Mesendoderm (in vitro differentiated cells): ENCODE measurements around the gene MBL2.

Experiments used
- DNase-seq: peaks from one replicate; pipeline ENCODE4 v3.0.0; 2013
- H2AK5ac ChIP-seq: 2 replicates; pipeline ENCODE4 v1.6.1; 2013; ENCODE audit warnings: low read length, inconsistent platforms
- H2BK120ac ChIP-seq: 2 replicates; pipeline ENCODE4 v1.6.1; 2013; ENCODE audit warnings: low read depth, mild to moderate bottlenecking, low read length, moderate library complexity, mixed read lengths
- H2BK15ac ChIP-seq: replicated peaks from 2 replicates; pipeline ENCODE4 v1.6.1; 2013; ENCODE audit warnings: low read depth, mild to moderate bottlenecking, moderate library complexity
- H2BK5ac ChIP-seq: 2 replicates; pipeline ENCODE4 v1.6.1; 2013; ENCODE audit warnings: low read length, inconsistent platforms
- H3K18ac ChIP-seq: 2 replicates; pipeline ENCODE4 v1.6.1; 2013; ENCODE audit warnings: mild to moderate bottlenecking, low read length, mixed read lengths
- H3K23ac ChIP-seq: one replicate; pipeline ENCODE4 v1.6.1; 2013; ENCODE audit warnings: low read length
- H3K27ac ChIP-seq: 2 replicates; pipeline ENCODE4 v1.5.1; 2013; ENCODE audit warnings: low read depth, mild to moderate bottlenecking, inconsistent platforms, low read length, moderate library complexity
- H3K27me3 ChIP-seq: 2 replicates; pipeline ENCODE4 v1.6.1; 2013; ENCODE audit warnings: low read length, control low read depth, mild to moderate bottlenecking, inconsistent platforms; ENCODE audit not compliant: insufficient read depth, poor library complexity
- H3K36me3 ChIP-seq: 2 replicates; pipeline ENCODE4 v1.6.1; 2013; ENCODE audit warnings: low read length, inconsistent platforms; ENCODE audit not compliant: control insufficient read depth, insufficient read depth
- H3K4ac ChIP-seq: one replicate; pipeline ENCODE4 v1.6.1; 2013; ENCODE audit warnings: low read depth, mild to moderate bottlenecking, low read length, moderate library complexity
- H3K4me1 ChIP-seq: 2 replicates; pipeline ENCODE4 v1.6.1; 2013; ENCODE audit warnings: low read depth, low read length, inconsistent platforms; ENCODE audit not compliant: control insufficient read depth
- H3K4me2 ChIP-seq: 2 replicates; pipeline ENCODE4 v1.6.1; 2013; ENCODE audit warnings: low read length
- H3K4me3 ChIP-seq: 2 replicates; pipeline ENCODE4 v1.5.1; 2013; ENCODE audit warnings: mild to moderate bottlenecking, low read length
- H3K56ac ChIP-seq: one replicate; pipeline ENCODE4 v1.6.1; 2013; ENCODE audit warnings: low read length
- H3K79me1 ChIP-seq: 2 replicates; pipeline ENCODE4 v1.6.1; 2013; ENCODE audit warnings: low read length, inconsistent platforms
- H3K79me2 ChIP-seq: 2 replicates; pipeline ENCODE4 v1.6.1; 2013; ENCODE audit warnings: mild to moderate bottlenecking, low read length; ENCODE audit not compliant: control insufficient read depth, insufficient read depth
- H3K9ac ChIP-seq: 2 replicates; pipeline ENCODE4 v1.6.1; 2013; ENCODE audit warnings: low read length, inconsistent platforms
- H4K5ac ChIP-seq: one replicate; pipeline ENCODE4 v1.6.1; 2013; ENCODE audit warnings: low read length
- H4K8ac ChIP-seq: one replicate; pipeline ENCODE4 v1.6.1; 2013; ENCODE audit warnings: low read depth, mild to moderate bottlenecking, control low read depth, low read length, moderate library complexity
- WGBS: extraction: QIAGEN DNeasy Blood & Tissue Kit; methylation state at CpG from one replicate; pipeline ENCODE4 v1.1.7; 2013; ENCODE audit warnings: low lambda C conversion rate, missing lambda C conversion rate; ENCODE audit not compliant: insufficient coverage; ENCODE audit errors: extremely low coverage; 5-methylcytosine and 5-hydroxymethylcytosine counted together

Gene MBL2

GRCh38 chr10:52776471-52776903 is 3.9 kb upstream of the MBL2 start:
- Histone ChIP-seq H3K27me3 (no peaks in the 10 kb centered on the region), H3K4ac (no peak overlapping the region), H2BK120ac (no peak overlapping the region), H2BK15ac (no peak overlapping the region), H3K79me1 (no peaks in the 10 kb centered on the region), H3K4me1 (no peaks in the 10 kb centered on the region), H3K36me3 (no peaks in the 10 kb centered on the region), H3K4me3 (no peak overlapping the region), H3K9ac (no peak overlapping the region), H3K23ac (no peak overlapping the region), H3K18ac (no peak overlapping the region), H3K4me2 (no peak overlapping the region), H3K79me2 (no peaks in the 10 kb centered on the region), H2AK5ac (no peak overlapping the region), H2BK5ac (no peak overlapping the region), H3K56ac (no peak overlapping the region), H4K8ac (no peak overlapping the region), H4K5ac (no peak overlapping the region), H3K27ac (no peak overlapping the region)
- DNase-seq: no peak
- no CpG with 5 or more reads among the region's 1 CpG for WGBS

- no peak for DNase-seq
- WGBS: no CpG with 5 or more reads among the region's 12 CpGs
- H3K27ac ChIP-seq: no peak overlapping the region
Observed at GRCh38 chr10:52775132-52775647, 2.6 kb upstream of the MBL2 start.

DNA sequence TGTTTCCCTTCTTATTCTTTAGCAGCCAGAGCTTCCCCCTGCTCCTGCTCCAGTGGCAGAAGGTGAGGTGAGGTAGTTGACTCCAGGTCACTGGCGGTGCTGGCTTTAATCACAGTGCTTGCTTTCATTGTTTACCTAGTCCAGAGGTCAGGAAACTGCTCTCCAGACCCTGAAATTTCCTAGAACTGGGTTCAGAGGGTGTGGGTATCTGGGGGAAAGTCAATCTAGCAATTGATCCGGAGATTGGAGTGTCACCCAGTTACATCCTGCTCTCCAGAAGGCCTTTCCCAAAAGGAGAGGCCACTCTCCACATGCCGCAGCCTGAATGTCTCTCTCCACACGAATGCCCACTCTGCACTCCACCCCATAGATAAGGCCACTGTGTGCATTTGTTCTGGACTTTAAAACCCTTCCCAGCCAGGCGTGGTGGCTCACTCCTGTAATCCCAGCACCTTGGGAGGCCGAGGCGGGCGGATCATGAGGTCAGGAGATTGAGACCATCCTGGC is 2.1 kb upstream of the MBL2 start:
- Histone ChIP-seq H3K56ac (no peak overlapping the region), H3K9ac (no peak overlapping the region), H2BK5ac (no peak overlapping the region), H3K23ac (no peak overlapping the region), H4K8ac (no peak overlapping the region), H4K5ac (no peak overlapping the region), H2BK15ac (no peak overlapping the region), H3K4ac (no peak overlapping the region), H3K79me1 (no peaks in the 10 kb centered on the region), H3K4me1 (no peaks in the 10 kb centered on the region), H3K36me3 (no peaks in the 10 kb centered on the region), H3K4me3 (no peak overlapping the region), H3K4me2 (no peak overlapping the region), H2AK5ac (no peak overlapping the region), H3K18ac (no peak overlapping the region), H3K27ac (no peak overlapping the region), H3K27me3 (no peaks in the 10 kb centered on the region), H3K79me2 (no peaks in the 10 kb centered on the region), H2BK120ac (no peak overlapping the region)
- no CpG with 5 or more reads among the region's 8 CpGs for WGBS
- DNase-seq: no peak

More at GRCh38 chr10:52775132-52775647, 2.6 kb upstream of the MBL2 start:
- Histone ChIP-seq H3K36me3 (no peaks in the 10 kb centered on the region), H2BK5ac (no peak overlapping the region), H3K56ac (no peak overlapping the region), H4K5ac (no peak overlapping the region), H3K23ac (no peak overlapping the region), H2AK5ac (no peak overlapping the region), H3K79me2 (no peaks in the 10 kb centered on the region), H3K4me2 (no peak overlapping the region), H3K4ac (no peak overlapping the region), H2BK120ac (no peak overlapping the region), H4K8ac (no peak overlapping the region), H3K4me1 (no peaks in the 10 kb centered on the region), H3K9ac (no peak overlapping the region), H3K27me3 (no peaks in the 10 kb centered on the region), H3K79me1 (no peaks in the 10 kb centered on the region), H3K4me3 (no peak overlapping the region), H2BK15ac (no peak overlapping the region), H3K18ac (no peak overlapping the region)

GRCh38 chr10:52774182-52774581 is 1.6 kb upstream of the MBL2 start:
- Histone ChIP-seq H2AK5ac (no peak overlapping the region), H3K23ac (no peak overlapping the region), H4K8ac (no peak overlapping the region), H4K5ac (no peak overlapping the region), H3K4me3 (no peak overlapping the region), H3K9ac (no peak overlapping the region), H3K79me2 (no peaks in the 10 kb centered on the region), H3K4me2 (no peak overlapping the region), H3K79me1 (no peaks in the 10 kb centered on the region), H3K36me3 (no peaks in the 10 kb centered on the region), H3K18ac (no peak overlapping the region), H2BK15ac (no peak overlapping the region), H2BK5ac (no peak overlapping the region), H2BK120ac (no peak overlapping the region), H3K4ac (no peak overlapping the region), H3K27me3 (no peaks in the 10 kb centered on the region), H3K27ac (no peak overlapping the region), H3K56ac (no peak overlapping the region), H3K4me1 (no peaks in the 10 kb centered on the region)
- WGBS: no CpG with 5 or more reads among the region's 2 CpGs
- no peak for DNase-seq

DNA sequence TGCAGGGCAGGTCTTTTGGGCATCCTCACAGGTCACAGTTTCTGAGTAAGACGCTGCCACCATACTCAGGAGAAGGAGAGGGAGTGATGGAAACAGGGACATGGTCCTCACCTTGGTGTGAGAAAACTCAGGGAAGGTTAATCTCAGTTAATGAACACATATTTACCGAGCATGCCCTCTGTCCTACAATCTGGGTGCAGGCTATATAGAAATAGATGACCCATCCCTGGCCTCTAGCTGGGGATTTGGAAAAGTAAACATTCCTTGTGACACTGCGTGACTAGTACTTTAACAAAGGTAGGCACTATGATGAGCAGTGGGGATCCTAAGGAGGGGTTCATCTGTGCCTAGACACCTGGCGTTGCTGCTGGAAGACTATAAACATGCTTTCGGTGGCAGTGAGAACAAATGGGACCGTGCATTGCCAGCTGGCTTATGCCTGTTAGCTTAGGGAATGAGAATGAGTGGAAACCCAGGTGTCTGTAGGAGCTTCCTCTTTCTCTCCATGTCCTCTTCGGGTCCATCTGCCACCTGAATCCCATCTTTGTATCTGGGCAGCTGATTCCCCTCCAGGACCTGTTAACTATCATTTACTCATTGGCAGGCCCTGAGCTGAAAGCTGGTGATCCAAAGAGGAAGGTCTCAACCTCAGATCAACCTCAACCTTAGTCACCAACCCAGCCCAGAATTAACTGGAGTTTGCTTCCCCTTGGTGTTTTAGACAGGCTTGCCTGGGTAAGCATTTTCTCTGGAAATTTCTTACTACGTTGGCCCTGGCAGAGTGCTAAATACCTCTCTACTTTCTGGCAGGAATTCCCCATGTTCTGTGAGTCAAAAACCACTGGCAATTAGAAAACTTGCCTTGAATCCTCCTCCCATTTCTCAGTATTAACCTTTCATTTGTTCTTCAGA is 794 bp downstream of the MBL2 start:
- no peak overlapping the region for H3K23ac ChIP-seq
- no peak overlapping the region for H4K5ac ChIP-seq
- no peaks in the 10 kb centered on the region for H3K79me1 ChIP-seq
- no peak overlapping the region for H3K27ac ChIP-seq
- H3K4me2 ChIP-seq: no peak overlapping the region
- no peak overlapping the region for H3K4ac ChIP-seq
- no peak overlapping the region for H3K18ac ChIP-seq
- no peak overlapping the region for H3K9ac ChIP-seq
- no peak overlapping the region for H2BK120ac ChIP-seq
- H2AK5ac ChIP-seq: no peak overlapping the region
- H2BK15ac ChIP-seq: no peak overlapping the region
- no CpG with 5 or more reads among the region's 8 CpGs for WGBS
- no peaks in the 10 kb centered on the region for H3K36me3 ChIP-seq
- no peaks in the 10 kb centered on the region for H3K27me3 ChIP-seq
- no peak for DNase-seq
- H4K8ac ChIP-seq: no peak overlapping the region
- H3K56ac ChIP-seq: no peak overlapping the region
- no peak overlapping the region for H2BK5ac ChIP-seq
- no peaks in the 10 kb centered on the region for H3K4me1 ChIP-seq
- H3K79me2 ChIP-seq: no peaks in the 10 kb centered on the region
- no peak overlapping the region for H3K4me3 ChIP-seq
